Loucy (cell line): ENCODE measurements around the gene SQOR.

Experiments used
- CTCF ChIP-seq: fragments of 200-600 bp; sonication (generic); conservative IDR thresholded peaks from 2 replicates; pipeline ENCODE4 v1.5.1; 2014; ENCODE audit warnings: mild to moderate bottlenecking, antibody characterized with exemption, low read length
- EZH2phosphoT487 ChIP-seq: fragments of 200-600 bp; IDR thresholded peaks from 2 replicates; pipeline ENCODE4 v1.6.1; 2018; ENCODE audit warnings: antibody characterized with exemption, mild to moderate bottlenecking, moderate library complexity, borderline replicate concordance

GRCh38 chr15:45586125-45586524 lies 48.7 kb upstream of the SQOR start:
- no peak for TF ChIP-seq CTCF
- TF ChIP-seq EZH2phosphoT487, result no peak
